HG02763 (cell line): ENCODE results near the gene ACTR1A.
"Not testable (repeated sequence)": the region's sequence is repeated elsewhere in the genome, so short reads cannot be mapped to it uniquely, and the experiment has no call there.

Source experiments
- ATAC-seq: cut with Tn5 transposase; IDR thresholded peaks from one replicate; pipeline ENCODE4 v1.9.1; 2021; ENCODE audit warnings: mild to moderate bottlenecking, moderate library complexity; ENCODE audit not compliant: unreplicated experiment

The ACTR1A gene

DNA sequence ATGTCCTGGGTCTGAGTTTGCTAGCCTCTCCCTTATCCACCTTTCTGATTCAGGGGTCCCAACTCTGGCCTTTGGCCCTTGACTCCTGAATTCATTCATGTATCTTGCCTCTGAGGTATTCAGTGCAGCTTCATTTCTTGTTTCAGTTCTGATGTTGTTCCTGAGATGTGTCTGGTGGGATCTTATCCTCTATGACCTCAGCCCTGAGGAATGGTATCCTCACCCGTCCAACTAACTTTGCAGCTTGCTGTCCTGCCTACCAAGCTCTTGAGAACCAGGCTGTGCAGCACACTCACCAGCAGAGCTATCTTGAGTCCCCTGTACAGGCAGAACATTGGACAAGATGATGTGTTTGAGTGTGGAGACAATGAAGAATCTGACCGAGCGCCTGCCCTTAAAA, 15.0 kb upstream of the ACTR1A start:
- no peak for ATAC-seq

DNA sequence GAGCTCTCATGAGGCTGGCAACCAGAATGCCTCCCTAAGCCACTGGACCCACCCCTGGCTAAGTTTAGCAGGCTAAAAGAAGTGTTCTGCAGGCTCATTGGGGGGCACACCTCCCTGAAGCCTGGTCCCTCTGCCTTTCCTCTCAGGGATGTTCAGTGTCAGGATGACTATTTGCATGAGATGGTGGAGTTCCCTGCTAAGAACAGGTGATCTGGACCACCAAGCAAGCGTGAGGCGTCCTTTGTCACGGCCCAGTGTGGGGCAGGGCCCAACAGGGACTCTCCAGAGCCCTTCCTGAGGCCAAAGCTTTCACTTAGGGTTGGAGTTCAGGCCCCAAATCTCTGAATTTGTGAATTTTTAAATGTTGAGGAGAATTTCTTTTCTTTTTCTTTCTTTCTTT, 13.2 kb upstream of the ACTR1A start:
- no peak for ATAC-seq

- ATAC-seq, result no peak
Measured at GRCh38 chr10:102514487-102515311, 12.2 kb upstream of the ACTR1A start.

GRCh38 chr10:102511583-102512274, 9.2 kb upstream of the ACTR1A start:
- peak; percentile 87 for ATAC-seq

- no peak for ATAC-seq
Measured at GRCh38 chr10:102509387-102509786, 6.9 kb upstream of the ACTR1A start.

DNA sequence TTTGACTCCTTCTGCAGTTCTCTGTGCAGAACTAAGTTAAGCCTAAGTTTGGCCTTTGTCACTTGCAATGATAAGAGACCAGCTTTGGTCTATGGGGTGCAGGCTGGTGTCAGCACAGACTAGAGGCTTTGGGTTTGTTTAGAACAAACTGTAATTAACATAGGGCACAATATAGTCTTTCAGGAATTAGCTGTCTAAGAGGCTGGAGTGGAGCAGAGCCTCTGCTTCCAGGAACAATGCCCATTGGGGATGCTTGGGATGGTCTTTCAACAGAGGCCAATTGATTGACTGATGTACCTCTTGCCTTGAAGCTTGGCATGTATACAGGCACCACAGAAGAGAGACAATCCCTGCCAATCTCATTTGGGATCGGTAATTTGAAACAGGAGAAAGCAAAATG, 6.0 kb upstream of the ACTR1A start:
- no peak for ATAC-seq

DNA sequence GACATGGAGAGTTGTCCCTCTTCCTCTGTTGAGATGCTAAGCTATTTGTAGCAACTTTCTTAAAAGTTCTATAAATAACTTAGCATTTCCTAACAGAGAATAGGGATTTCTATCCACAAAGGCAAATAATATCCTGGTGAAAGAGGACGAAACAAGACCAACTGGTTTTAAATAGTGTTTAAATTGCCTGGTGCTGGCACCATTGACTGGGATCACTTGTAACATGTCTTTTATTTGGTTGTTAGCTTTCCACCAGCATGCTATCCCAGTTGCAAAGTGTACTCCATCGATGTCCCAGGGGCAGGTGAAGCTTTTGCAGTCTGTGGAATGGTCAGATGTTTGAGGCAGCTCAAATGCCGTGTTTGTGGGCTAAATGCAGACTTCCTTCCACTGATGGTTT, 5.0 kb upstream of the ACTR1A start:
- no peak for ATAC-seq

DNA sequence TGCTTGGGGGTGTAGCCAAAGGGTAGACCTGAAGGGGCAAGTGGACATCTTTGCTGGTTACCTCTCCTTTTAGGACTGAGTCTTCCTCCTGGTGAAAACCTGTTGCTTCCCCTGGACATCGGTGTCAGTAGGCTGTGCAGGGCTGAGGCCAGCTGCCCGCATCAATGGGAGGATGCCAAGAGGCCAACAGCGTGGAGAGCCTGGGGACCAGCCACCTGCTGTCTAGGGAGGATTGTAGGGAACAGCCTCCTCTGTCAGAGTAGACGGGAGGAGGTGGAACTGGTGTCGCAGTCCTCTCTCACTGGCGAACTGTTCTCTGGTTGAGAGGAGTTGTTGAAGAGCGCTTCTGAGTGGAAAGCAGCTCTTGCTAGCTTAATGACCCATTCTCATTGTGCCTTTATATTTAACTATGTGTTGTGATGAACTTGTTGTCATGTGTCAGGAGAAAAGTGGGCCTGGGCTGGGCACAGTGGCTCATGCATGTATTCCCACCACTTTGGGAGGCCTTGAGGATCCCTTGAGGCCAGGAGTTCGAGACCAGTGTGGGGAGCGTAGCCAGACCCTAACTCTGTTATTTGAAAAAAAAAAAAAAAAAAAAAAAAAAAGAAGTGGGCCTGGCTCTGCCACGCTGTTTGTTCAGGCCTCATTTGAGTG, 3.1 kb upstream of the ACTR1A start:
- ATAC-seq, result no peak

DNA sequence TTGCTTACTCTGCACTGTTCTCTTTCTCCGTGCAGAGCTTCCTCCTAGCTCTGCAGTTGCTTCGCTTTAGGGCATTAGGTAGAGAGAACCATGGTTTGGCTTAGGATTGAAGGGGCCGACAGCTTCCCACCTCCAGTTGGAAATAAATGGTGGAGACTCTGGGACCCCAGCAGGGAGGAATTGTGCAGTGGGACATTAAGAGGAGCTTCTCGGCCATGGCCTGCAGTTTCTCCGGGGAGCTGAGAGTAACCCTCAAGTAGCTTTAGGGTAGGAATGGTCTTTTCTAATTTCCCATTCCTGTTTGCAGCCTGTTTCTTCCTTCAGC, 2.4 kb upstream of the ACTR1A start:
- no peak for ATAC-seq

DNA sequence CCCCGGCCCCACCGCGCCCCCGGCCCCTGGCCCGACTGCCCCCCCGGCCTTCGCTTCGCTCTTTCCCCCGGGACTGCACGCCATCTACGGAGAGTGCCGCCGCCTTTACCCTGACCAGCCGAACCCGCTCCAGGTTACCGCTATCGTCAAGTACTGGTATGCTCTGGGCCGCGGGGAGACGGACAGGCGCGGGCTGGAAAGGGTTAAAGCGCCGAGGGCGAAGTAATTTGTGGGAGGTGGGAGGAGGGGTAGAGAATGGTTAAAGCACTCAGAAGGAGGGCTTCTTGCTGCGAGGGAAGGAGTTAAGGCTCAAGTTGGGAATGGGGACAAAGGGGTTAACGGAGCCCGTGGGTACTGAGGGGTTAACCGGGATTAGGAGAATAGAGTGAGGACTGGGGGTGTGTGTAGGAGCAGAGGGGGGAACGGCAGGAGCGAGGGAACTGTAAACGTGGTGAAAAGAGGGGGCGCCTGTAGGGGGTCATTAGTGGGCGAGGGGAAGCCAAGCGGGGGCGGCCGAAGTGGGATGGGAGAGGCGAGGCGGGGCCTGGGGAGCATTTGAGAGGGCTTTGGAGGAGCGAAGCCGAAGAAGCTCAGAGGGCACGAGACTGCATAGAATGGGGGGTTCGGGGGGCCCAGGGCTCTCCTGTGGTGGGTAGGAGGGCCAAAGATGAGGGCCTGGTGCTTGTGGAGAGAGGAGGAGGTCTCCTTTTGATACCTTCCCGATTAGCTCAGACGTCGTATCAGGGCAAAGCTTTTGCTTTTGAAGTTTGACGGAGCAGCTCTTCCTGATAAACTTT, 1.9 kb upstream of the ACTR1A start:
- no peak for ATAC-seq

GRCh38 chr10:102503264-102504178, 1.0 kb upstream of the ACTR1A start, which contains the start of gene SUFU:
SUFU (plus strand) TSS chr10:102503972; CDS start chr10:102504153, 181 bp downstream.
- ATAC-seq, result peak; percentile 70

- peak; percentile 63 for ATAC-seq
Measured at GRCh38 chr10:102502029-102502336, 529 bp downstream of the ACTR1A start.

GRCh38 chr10:102501201-102502028, 1.1 kb downstream of the ACTR1A start:
- ATAC-seq, result no peak

- ATAC-seq, result not testable (repeated sequence)
Measured at GRCh38 chr10:102500686-102501085, 1.8 kb downstream of the ACTR1A start.

DNA sequence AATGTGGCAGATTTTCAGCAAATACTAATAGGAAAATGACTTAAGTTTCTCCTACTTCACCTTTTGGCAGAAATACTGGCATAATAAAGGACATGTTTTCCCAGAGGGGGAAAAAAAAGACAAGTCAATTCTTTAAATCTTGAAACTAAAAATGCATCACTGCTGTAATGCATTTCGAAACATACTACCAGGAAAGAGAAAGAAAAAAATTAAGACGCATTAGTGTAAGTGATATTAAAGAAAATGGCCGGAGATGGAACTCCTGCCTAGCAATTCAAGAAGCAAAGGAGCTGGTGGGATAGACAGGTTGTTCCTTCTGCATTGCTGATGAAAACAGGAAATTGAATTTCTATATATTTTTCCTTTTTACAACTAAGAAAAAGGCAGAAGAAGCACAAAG, 3.2 kb downstream of the ACTR1A start:
- no peak for ATAC-seq

DNA sequence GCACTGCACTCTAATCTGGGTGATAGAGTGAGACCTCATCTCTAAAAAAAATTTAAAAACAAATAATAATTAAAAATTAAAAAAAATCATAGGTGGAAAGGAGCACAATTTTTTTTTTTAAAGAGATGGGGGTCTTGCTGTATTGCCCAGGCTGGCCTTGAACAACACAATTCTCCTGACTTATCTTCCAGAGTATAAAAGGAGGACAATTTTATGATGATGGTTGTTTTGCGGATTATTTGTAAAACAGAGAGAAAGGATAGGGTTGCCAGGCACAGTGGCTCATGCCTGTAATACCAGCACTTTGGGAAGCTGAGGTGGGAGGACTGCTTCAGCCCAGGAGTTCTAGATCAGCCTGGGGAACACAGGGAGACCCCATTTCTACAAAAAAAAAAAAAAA, 5.0 kb downstream of the ACTR1A start:
- ATAC-seq, result no peak

DNA sequence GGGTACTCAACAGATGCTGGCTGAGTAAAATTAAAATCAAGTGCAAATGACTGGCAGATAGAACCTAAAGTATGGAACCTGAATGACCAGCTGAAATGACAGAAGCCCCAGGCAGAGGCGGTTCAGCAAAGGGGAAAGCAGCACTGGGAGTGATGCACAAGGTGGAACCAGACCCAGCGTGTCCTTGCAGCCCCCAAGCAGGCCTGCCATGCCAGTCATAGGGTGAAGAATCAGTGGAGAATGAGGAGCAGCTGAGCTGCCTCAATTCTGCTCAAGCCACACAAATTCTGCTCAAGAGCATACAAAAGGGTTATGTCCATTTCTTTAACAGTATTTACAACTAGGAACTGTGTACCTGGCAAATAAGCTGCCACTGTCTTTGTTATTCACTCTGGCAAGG, 8.7 kb downstream of the ACTR1A start:
- ATAC-seq, result no peak

- ATAC-seq, result no peak
Measured at GRCh38 chr10:102492983-102493382, 9.5 kb downstream of the ACTR1A start.

- ATAC-seq, result no peak
Measured at GRCh38 chr10:102492344-102492939, 10.1 kb downstream of the ACTR1A start.
